ENCODE data around the gene LYPD4.

GRCh38 chr19:41868989-41869300 is 24.5 kb upstream of the LYPD4 start:
- TF ChIP-seq GATA2 (IDR thresholded peaks at IDR 0.05; ENCODE audit: low read depth, low read length): no peak
- TF ChIP-seq GATA3 (IDR thresholded peaks at IDR 0.05; ENCODE audit: low read depth, low read length): no peak

All from SH-SY5Y (cell line).